Muscle of leg (tissue), 11 donors: ENCODE results near the gene BUD31. TPM values are rescaled to one million over a fixed set of nuclear protein-coding genes. Genes with fewer than 3 reads are reported as not detected.
A peak's percentile ranks its signal among the peaks of the same experiment; 100 is the strongest.

Experiments used
- DNase-seq: peaks from one replicate; pipeline ENCODE4 v3.0.0; 2013
- H3K27ac ChIP-seq: one replicate; pipeline ENCODE4 v1.5.1; 2013; ENCODE audit warnings: mild to moderate bottlenecking, low read length, control low read depth
- H3K27me3 ChIP-seq: one replicate; pipeline ENCODE4 v1.6.1; 2013; ENCODE audit warnings: low read length; ENCODE audit not compliant: control insufficient read depth, insufficient read depth
- H3K36me3 ChIP-seq: one replicate; pipeline ENCODE4 v1.6.1; 2013; ENCODE audit warnings: low read length; ENCODE audit not compliant: control insufficient read depth, insufficient read depth
- H3K4me1 ChIP-seq: one replicate; pipeline ENCODE4 v1.6.1; 2013; ENCODE audit warnings: low read length; ENCODE audit not compliant: control insufficient read depth, insufficient read depth
- H3K4me3 ChIP-seq: one replicate; pipeline ENCODE4 v1.5.1; 2013; ENCODE audit warnings: low read length, control low read depth
- H3K9me3 ChIP-seq: replicated peaks from 2 replicates; pipeline ENCODE4 v1.6.1; 2013; ENCODE audit warnings: low read depth, low read length; ENCODE audit not compliant: control insufficient read depth
- WGBS: methylation state at CpG from one replicate; pipeline ENCODE4 v1.1.5; 2013; ENCODE audit warnings: missing lambda C conversion rate; ENCODE audit not compliant: insufficient coverage; 5-methylcytosine and 5-hydroxymethylcytosine counted together
- polyA plus RNA-seq, 8 donors: library from polyadenylated mRNA; unstranded; fragments of 120-200 nt; gene quantifications; one replicate each; pipeline versions ENCODE4 v1.2.1 to v1.2.3, GENCODE V29; 2013; ENCODE audit warnings: inconsistent platforms in 1 of 8, low replicate concordance in 1 of 8; ENCODE audit not compliant: insufficient read length in 8 of 8, insufficient read depth in 1 of 8
- total RNA-seq: library from RNA; stranded (reverse); fragments of 120-200 nt; gene quantifications from one replicate; pipeline ENCODE4 v1.2.4, GENCODE V29; 2013

Gene BUD31
- total and polyA plus RNA-seq, 9 donors: 72.8 to 88.5 (median 79.6) TPM

DNA sequence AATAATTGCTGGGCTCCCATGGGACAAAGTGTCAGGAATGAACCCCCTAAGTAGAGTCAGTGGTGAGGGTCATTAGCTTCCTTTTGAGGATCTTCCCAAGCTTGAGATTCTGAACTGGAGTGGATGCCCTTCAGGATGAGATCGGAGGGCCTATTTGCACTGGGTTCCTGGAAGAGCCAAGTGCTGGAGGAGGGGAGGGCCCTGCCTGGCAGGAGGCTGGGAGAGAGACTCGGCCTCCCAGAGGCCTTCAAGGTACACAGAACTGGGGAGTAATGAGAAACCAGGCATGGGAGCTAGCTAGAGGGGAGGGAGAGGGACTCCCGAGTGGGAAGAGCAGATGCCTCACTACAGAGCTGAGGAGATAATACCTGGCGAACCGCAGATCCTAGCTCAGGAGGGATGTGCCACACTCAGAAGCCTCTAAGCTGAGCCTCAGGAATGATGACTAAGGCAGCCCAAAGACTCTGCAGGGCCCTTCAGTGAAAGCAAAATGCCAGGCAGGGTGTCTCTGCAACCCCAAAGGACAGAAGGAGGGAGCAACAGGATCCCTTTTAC, 9.8 kb upstream of the BUD31 start:
- DNase-seq: no peak
- Histone ChIP-seq H3K4me1 (peaks cover 1% of the 10 kb centered on the region), H3K4me3 (no peak overlapping the region), H3K27me3 (no peaks in the 10 kb centered on the region), H3K27ac (no peak overlapping the region), H3K36me3 (peaks cover 79% of the 10 kb centered on the region), H3K9me3 (no peaks in the 10 kb centered on the region)
- 94% methylated on average over 4 of the region's 5 CpGs for WGBS

DNA sequence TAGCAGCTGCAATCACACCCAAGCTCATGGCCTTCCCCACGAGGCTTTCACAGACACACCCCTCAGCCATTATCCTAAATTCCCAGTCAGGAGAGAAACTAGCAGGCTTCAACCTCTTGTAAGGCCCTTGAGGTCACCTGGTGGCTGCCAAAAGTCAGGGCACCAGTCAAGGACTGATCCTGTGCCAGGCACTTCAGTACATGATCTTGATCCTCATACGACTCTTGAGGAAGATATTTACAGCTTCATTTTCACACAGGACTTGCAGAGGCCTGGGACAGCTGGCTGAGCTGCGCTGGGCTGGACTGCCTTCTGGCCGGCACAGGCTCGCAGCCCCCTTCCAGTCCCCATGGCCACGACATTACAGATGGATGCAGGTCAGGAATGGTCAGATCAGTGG, 9.2 kb upstream of the BUD31 start:
- Histone ChIP-seq H3K4me1 (peaks cover 2% of the 10 kb centered on the region), H3K27ac (no peak overlapping the region), H3K36me3 (peaks cover 81% of the 10 kb centered on the region), H3K4me3 (no peak overlapping the region), H3K9me3 (no peaks in the 10 kb centered on the region), H3K27me3 (no peaks in the 10 kb centered on the region)
- WGBS: 69% methylated on average over 4 of the region's 6 CpGs
- no peak for DNase-seq

DNA sequence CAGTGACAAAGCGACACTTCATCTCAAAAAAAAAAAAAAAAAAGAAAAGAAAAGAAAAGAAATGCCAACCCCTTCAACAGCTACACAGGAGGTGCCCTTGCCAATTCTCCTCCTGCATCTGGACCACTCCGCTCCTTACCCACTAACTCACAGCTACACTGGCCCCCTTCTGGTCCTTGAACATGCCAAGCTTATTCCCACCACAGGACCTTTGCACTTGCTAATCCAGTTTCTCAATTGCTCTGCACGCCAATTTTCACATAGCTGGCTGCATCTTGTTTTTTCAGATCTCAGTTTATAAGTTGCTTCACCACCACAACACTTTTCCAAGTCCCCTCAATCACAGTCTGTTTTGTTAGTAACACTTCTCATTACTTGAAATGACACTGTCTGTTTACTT, 5.9 kb upstream of the BUD31 start:
- peaks cover 64% of the 10 kb centered on the region for H3K36me3 ChIP-seq
- no peak for DNase-seq
- WGBS: 93% methylated on average over 2 of the region's 3 CpGs
- H3K9me3 ChIP-seq: no peaks in the 10 kb centered on the region
- H3K4me3 ChIP-seq: no peak overlapping the region
- H3K27ac ChIP-seq: no peak overlapping the region
- no peaks in the 10 kb centered on the region for H3K27me3 ChIP-seq
- peaks cover 15% of the 10 kb centered on the region for H3K4me1 ChIP-seq

DNA sequence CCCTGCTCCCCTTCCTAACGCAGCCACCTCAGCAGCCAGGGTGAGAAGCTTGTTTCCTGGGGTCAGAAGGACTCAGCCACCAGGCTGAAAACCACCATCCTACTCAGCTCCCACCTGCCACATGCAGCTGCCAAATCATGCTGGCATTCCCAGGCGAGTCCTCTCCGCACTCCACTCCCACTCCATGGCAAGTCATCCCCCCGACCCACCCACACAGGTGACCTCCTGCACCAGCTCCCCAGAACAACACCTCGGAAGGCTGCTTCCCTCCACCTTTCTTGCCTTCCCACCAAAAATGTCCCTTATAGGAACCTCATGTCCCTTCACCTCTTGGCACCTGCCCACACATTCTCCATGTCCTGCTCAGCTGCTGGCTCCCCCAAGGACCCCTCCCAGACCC, 5.0 kb upstream of the BUD31 start:
- Histone ChIP-seq H3K27me3 (no peaks in the 10 kb centered on the region), H3K27ac (no peak overlapping the region), H3K4me3 (no peak overlapping the region), H3K4me1 (peaks cover 15% of the 10 kb centered on the region), H3K9me3 (no peaks in the 10 kb centered on the region), H3K36me3 (peaks cover 55% of the 10 kb centered on the region)
- DNase-seq: no peak
- 87% methylated on average over 5 of the region's 5 CpGs for WGBS

DNA sequence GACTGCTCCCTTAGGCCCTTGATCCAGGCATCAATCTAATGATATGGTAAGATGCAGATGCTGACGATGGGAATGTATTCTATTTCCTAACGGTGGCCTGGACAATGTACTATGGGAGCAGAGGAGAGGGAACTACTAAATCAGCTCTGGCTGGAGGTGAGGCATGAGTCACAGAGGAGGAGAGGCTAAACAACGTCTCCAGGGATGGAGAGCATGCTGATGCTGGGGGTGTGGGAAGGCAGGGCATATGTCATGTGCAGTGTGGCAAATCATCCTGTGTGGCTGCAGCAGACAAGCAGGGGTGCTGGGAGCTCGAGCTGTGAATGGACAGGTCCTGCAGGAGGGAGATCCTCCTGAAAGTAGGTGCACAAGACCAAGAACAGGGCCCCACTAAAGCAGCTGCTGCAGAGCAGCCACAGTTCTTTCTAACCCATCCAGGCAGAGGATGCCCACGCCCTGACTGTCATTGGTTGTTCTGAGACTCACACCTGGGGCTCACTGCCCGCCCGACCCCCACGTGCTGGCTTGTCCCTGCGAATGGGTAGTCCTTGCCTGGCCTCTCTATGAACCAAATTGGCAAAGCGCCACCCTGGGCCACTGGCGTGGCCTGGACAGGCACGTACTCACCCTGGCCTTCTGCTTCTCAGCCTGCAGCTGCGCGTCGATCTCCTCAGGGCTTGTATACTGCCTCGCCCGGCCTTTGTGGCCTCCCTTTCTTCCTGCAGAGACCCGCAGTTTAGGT, 4.4 kb upstream of the BUD31 start:
- 77% methylated on average over 18 of the region's 18 CpGs for WGBS
- no peaks in the 10 kb centered on the region for H3K27me3 ChIP-seq
- peaks cover 16% of the 10 kb centered on the region for H3K4me1 ChIP-seq
- no peaks in the 10 kb centered on the region for H3K9me3 ChIP-seq
- no peak overlapping the region for H3K4me3 ChIP-seq
- H3K27ac ChIP-seq: no peak overlapping the region
- peaks cover 49% of the 10 kb centered on the region for H3K36me3 ChIP-seq
- no peak for DNase-seq

DNA sequence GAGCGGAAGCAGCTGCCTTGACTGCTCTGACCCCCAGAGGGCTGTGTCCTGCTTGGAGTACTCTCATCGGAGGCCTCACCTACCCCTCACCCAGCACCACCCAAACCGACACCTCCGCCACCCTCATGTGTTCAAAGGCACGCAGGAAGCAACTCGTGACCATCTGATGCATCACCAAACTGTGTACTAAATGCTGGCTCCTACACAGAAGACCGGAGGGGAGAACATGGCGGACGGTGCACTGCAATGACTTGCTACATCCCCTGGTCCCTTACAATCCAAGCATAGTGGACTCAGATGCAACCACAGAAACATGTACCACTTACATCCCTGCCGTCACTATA, 3.8 kb upstream of the BUD31 start:
- DNase-seq: no peak
- WGBS: 88% methylated on average over 10 of the region's 10 CpGs

DNA sequence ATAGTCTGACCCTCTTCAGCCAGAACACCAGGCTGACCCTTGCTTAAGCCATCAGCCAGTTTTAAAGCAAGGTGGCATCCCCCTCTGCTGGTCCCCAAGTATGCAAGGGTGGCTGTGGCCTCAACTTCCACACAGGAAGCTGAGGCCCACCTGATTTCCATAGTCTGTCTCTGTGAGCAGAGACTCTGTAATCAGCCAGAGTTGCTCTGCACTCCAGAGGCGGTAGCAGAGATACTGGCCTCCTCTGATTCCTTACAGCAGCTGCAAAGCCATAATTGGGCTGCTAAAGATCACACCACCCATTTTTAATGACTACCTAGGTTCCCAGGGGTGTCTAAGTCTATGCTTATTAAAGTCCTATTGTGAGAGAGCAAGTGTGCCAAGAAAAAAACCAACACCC, 2.2 kb upstream of the BUD31 start:
- Histone ChIP-seq H3K9me3 (no peaks in the 10 kb centered on the region), H3K36me3 (peaks cover 38% of the 10 kb centered on the region), H3K4me1 (peaks cover 23% of the 10 kb centered on the region), H3K4me3 (no peak overlapping the region), H3K27me3 (no peaks in the 10 kb centered on the region), H3K27ac (no peak overlapping the region)
- DNase-seq: no peak
- WGBS: no CpG with 5 or more reads among the region's 1 CpG

More for the DNA sequence above, 3.8 kb upstream of the BUD31 start:
- no peaks in the 10 kb centered on the region for H3K27me3 ChIP-seq
- H3K4me3 ChIP-seq: no peak overlapping the region
- no peaks in the 10 kb centered on the region for H3K9me3 ChIP-seq
- H3K36me3 ChIP-seq: peaks cover 44% of the 10 kb centered on the region
- H3K27ac ChIP-seq: no peak overlapping the region
- peaks cover 21% of the 10 kb centered on the region for H3K4me1 ChIP-seq

DNA sequence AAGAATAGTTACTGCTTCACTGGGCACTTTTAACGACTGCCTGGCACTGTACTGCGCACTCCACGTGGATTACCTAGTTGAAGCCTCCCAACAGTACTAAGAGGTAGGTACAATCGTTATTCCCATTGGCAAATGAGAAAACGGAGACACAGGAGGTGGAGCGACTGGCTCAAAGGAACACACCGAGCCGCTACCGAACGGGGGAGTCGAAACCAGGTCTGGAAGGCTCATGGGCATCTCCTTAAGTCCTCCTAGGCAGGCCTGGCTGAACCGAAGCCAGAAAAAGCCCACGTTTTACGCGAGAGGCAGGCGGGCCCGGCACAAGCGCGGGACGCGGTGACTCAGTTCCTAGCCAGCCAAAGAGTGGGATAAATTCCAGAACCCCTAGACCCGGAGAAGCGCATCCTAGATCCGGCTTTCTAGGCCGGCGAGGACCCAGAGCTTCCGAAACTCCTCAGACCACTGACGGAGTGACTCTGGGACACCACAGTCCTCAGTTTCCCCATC, 844 bp upstream of the BUD31 start:
- 0% methylated on average over 28 of the region's 28 CpGs for WGBS
- peaks cover 23% of the 10 kb centered on the region for H3K4me1 ChIP-seq
- H3K4me3 ChIP-seq: peak overlapping the region; percentile 86
- H3K27ac ChIP-seq: peak overlapping the region; percentile 97
- no peaks in the 10 kb centered on the region for H3K27me3 ChIP-seq
- H3K36me3 ChIP-seq: peaks cover 36% of the 10 kb centered on the region
- peak; percentile 72 for DNase-seq
- no peaks in the 10 kb centered on the region for H3K9me3 ChIP-seq

DNA sequence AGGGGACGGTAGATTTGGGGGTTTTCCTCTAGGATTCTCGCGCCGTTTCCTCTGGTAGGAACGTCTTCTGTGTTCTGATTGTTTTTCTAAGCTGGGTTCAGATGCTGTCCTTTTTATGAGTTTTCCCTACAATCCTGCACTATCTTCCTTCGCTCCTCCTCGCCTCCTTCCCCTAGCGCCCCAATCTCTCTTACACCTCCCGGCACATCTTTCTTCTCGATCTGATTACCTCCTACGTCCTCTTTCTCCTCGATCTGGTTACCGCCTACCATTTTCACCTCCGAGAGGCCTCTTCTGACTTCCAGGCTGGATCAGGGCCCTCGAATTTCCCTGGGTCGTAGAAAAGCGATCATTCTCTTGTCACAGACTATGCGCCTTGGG, 413 bp downstream of the BUD31 start:
- Histone ChIP-seq H3K27me3 (no peaks in the 10 kb centered on the region), H3K4me3 (peak overlapping the region; percentile 86), H3K9me3 (no peaks in the 10 kb centered on the region), H3K4me1 (peaks cover 23% of the 10 kb centered on the region), H3K27ac (peak overlapping the region; percentile 97), H3K36me3 (peaks cover 32% of the 10 kb centered on the region)
- 0% methylated on average over 14 of the region's 18 CpGs for WGBS
- no peak for DNase-seq

DNA sequence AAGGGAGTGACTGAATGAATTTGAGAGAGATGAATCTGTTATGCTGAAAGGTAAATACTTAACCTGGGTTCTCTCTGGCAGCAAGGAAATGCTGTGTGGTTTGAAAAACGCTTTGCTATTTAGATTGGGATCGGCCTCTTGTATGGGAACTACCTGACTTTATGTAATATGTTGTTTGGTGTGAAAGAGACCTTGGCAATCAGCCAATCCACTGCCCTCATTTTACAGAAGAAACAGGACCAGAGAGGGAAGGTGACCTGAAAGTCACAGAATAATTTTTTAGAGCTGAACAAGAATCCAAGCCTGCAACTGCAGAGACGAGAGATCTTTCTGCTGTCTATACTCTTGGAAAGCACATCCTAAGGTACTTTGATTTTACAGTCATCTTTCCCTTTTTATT, 1.0 kb downstream of the BUD31 start:
- DNase-seq: no peak
- Histone ChIP-seq H3K36me3 (peaks cover 32% of the 10 kb centered on the region), H3K9me3 (no peaks in the 10 kb centered on the region), H3K27me3 (no peaks in the 10 kb centered on the region), H3K4me3 (peak overlapping the region; percentile 86), H3K4me1 (peaks cover 21% of the 10 kb centered on the region), H3K27ac (peak overlapping the region; percentile 97)
- no CpG with 5 or more reads among the region's 3 CpGs for WGBS
